ENCODE measurements around the gene NFIA. TPM values are rescaled to one million over a fixed set of nuclear protein-coding genes. Genes with fewer than 3 reads are reported as not detected.

The NFIA gene
- total and polyA plus RNA-seq, 9 of the 15 experiments (the other 6 are each of a cell fraction or from before 2014, with no cell fraction given): 5.3 to 24.9 (median 9.8) TPM

- no peak for TF ChIP-seq CHAMP1 (IDR thresholded peaks at IDR 0.05)
- no peak for TF ChIP-seq FOXA3 (CRISPR knock-in tag; conservative IDR thresholded peaks at IDR 0.05 in 1 of 2, IDR thresholded peaks at IDR 0.05 in 1 of 2)
- TF ChIP-seq, protein P1, sequence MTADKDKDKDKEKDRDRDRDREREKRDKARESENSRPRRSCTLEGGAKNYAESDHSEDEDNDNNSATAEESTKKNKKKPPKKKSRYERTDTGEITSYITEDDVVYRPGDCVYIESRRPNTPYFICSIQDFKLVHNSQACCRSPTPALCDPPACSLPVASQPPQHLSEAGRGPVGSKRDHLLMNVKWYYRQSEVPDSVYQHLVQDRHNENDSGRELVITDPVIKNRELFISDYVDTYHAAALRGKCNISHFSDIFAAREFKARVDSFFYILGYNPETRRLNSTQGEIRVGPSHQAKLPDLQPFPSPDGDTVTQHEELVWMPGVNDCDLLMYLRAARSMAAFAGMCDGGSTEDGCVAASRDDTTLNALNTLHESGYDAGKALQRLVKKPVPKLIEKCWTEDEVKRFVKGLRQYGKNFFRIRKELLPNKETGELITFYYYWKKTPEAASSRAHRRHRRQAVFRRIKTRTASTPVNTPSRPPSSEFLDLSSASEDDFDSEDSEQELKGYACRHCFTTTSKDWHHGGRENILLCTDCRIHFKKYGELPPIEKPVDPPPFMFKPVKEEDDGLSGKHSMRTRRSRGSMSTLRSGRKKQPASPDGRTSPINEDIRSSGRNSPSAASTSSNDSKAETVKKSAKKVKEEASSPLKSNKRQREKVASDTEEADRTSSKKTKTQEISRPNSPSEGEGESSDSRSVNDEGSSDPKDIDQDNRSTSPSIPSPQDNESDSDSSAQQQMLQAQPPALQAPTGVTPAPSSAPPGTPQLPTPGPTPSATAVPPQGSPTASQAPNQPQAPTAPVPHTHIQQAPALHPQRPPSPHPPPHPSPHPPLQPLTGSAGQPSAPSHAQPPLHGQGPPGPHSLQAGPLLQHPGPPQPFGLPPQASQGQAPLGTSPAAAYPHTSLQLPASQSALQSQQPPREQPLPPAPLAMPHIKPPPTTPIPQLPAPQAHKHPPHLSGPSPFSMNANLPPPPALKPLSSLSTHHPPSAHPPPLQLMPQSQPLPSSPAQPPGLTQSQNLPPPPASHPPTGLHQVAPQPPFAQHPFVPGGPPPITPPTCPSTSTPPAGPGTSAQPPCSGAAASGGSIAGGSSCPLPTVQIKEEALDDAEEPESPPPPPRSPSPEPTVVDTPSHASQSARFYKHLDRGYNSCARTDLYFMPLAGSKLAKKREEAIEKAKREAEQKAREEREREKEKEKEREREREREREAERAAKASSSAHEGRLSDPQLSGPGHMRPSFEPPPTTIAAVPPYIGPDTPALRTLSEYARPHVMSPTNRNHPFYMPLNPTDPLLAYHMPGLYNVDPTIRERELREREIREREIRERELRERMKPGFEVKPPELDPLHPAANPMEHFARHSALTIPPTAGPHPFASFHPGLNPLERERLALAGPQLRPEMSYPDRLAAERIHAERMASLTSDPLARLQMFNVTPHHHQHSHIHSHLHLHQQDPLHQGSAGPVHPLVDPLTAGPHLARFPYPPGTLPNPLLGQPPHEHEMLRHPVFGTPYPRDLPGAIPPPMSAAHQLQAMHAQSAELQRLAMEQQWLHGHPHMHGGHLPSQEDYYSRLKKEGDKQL (CRISPR knock-in tag; IDR thresholded peaks at IDR 0.05; ENCODE audit: borderline replicate concordance): no peak
- no peak for TF ChIP-seq CBFA2T3 (IDR thresholded peaks at IDR 0.05)
- TF ChIP-seq, protein P2, sequence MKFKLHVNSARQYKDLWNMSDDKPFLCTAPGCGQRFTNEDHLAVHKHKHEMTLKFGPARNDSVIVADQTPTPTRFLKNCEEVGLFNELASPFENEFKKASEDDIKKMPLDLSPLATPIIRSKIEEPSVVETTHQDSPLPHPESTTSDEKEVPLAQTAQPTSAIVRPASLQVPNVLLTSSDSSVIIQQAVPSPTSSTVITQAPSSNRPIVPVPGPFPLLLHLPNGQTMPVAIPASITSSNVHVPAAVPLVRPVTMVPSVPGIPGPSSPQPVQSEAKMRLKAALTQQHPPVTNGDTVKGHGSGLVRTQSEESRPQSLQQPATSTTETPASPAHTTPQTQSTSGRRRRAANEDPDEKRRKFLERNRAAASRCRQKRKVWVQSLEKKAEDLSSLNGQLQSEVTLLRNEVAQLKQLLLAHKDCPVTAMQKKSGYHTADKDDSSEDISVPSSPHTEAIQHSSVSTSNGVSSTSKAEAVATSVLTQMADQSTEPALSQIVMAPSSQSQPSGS (CRISPR knock-in tag; IDR thresholded peaks at IDR 0.05): no peak
- peak; percentile 77 for TF ChIP-seq HDAC2 (IDR thresholded peaks at IDR 0.05)
- no peak for TF ChIP-seq TAF7 (tag; IDR thresholded peaks at IDR 0.05)
- TF ChIP-seq FOXA1 (IDR thresholded peaks at IDR 0.05; ENCODE audit: borderline replicate concordance): no peak
- no peak for TF ChIP-seq SNRNP70 (optimal IDR thresholded peaks at IDR 0.05; ENCODE audit: low read depth, low read length)
- 0 out of 2 replicates have a peak, but pooled peaks have one; percentile 44 for TF ChIP-seq ATF4 (CRISPR knock-in tag; IDR thresholded peaks at IDR 0.05)
- TF ChIP-seq RBM17 (IDR thresholded peaks at IDR 0.05; ENCODE audit: borderline replicate concordance, low read depth, low read length): no peak
- no peak; the same call in 1 of the 2 replicates for TF ChIP-seq JUND (IDR thresholded peaks at IDR 0.05; ENCODE audit: borderline replicate concordance, low read depth, low read length)
- peak; percentile 59; the same call in 1 of the 3 replicates for TF ChIP-seq JUND (tag; IDR thresholded peaks at IDR 0.05; ENCODE audit: borderline replicate concordance, low read depth, low read length)
- peak; percentile 99 for TF ChIP-seq ZNF766 (CRISPR knock-in tag; conservative IDR thresholded peaks at IDR 0.05)
- no peak for TF ChIP-seq ZFP36 (IDR thresholded peaks at IDR 0.05; ENCODE audit: low read depth, low read length, partially characterized antibody)
- TF ChIP-seq NFXL1 (CRISPR knock-in tag; IDR thresholded peaks at IDR 0.05): no peak
- no peak for TF ChIP-seq FOXK2 (conservative IDR thresholded peaks at IDR 0.05 in 1 of 2, IDR thresholded peaks at IDR 0.05 in 1 of 2; ENCODE audit: low read depth in 2 of 2)
Observed at GRCh38 chr1:61453111-61453961, 371.0 kb downstream of the NFIA start (continued).
